ENCODE measurements around the gene ARHGAP6.
"Not testable (repeated sequence)": the region's sequence is repeated elsewhere in the genome, so short reads cannot be mapped to it uniquely, and the experiment has no call there.

The ARHGAP6 gene

DNA sequence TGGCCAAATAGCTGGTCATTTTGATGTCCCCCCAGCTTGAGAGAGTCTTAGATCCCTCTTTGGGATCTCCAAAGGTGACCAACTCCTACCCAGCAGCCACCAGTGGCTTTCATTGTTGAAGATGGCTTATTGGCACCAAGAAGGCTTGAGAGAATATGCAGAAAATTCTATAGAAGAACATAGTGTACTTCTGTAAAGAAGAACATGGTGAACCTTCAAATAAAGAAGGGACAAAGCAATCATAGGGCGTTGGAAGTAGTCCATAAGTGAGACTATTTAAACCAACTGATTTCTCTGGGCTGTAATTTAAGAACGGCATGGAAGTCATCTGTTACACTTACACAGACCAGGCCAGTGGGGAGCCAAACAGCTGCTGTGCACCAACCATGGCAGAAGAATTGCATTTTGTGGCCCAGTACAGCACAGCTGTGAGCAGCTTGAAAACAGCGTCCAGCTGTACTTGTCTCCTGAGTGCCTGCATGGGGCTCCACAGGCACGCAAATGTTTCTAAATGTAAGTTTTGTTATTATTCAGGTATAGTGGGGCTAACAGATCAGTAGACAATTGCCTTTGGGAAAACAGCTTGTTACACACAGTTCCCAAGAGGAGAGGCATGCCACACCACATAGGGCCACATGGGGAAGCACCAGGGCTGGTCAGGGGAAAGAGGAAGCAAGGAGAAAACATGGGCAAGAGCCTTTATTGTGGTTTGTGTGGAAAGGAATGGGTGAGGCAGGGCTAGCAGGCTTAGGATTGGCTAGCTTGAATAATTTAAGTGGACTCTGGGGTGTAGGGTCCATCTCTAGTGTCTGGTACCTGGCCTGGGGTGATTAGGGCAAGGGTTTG, 125.0 kb downstream of the ARHGAP6 start:
- H3K36me3 ChIP-seq (ENCODE audit: insufficient read depth, low read length): no peaks in the 10 kb centered on the region
- no peaks in the 10 kb centered on the region for H3K27me3 ChIP-seq (ENCODE audit: control insufficient read depth in 1 of 2, insufficient read depth in 2 of 2, low read length in 2 of 2)
- peaks cover 8% of the 10 kb centered on the region for H3K4me1 ChIP-seq (ENCODE audit: insufficient read depth, low read length)
- no peaks in the 10 kb centered on the region for H3K9me3 ChIP-seq (ENCODE audit: low read length)
- no peak overlapping the region for H3K9ac ChIP-seq (ENCODE audit: low read length)
- H3K27ac ChIP-seq (ENCODE audit: low read depth, low read length): no peak overlapping the region
- H3K4me3 ChIP-seq (ENCODE audit: low read depth in 1 of 2, low read length in 2 of 2): no peak overlapping the region

GRCh38 chrX:11537141-11537540, 128.6 kb downstream of the ARHGAP6 start:
- H3K4me3 ChIP-seq (ENCODE audit: low read depth in 1 of 2, low read length in 2 of 2): no peak overlapping the region
- H3K9me3 ChIP-seq (ENCODE audit: low read length): no peaks in the 10 kb centered on the region
- no peaks in the 10 kb centered on the region for H3K27me3 ChIP-seq (ENCODE audit: control insufficient read depth in 1 of 2, insufficient read depth in 2 of 2, low read length in 2 of 2)
- H3K27ac ChIP-seq (ENCODE audit: low read depth, low read length): peak overlapping the region; percentile 3
- H3K4me1 ChIP-seq (ENCODE audit: insufficient read depth, low read length): peaks cover 8% of the 10 kb centered on the region
- no peak overlapping the region for H3K9ac ChIP-seq (ENCODE audit: low read length)
- no peaks in the 10 kb centered on the region for H3K36me3 ChIP-seq (ENCODE audit: insufficient read depth, low read length)

- H3K36me3 ChIP-seq (ENCODE audit: insufficient read depth, low read length): no peaks in the 10 kb centered on the region
- H3K27ac ChIP-seq (ENCODE audit: low read depth, low read length): no peak overlapping the region
- H3K9me3 ChIP-seq (ENCODE audit: low read length): no peaks in the 10 kb centered on the region
- no peak overlapping the region for H3K4me3 ChIP-seq (ENCODE audit: low read depth in 1 of 2, low read length in 2 of 2)
- no peaks in the 10 kb centered on the region for H3K4me1 ChIP-seq (ENCODE audit: insufficient read depth, low read length)
- no peak overlapping the region for H3K9ac ChIP-seq (ENCODE audit: low read length)
- no peaks in the 10 kb centered on the region for H3K27me3 ChIP-seq (ENCODE audit: control insufficient read depth in 1 of 2, insufficient read depth in 2 of 2, low read length in 2 of 2)
These were observed 130.4 kb downstream of the ARHGAP6 start for GRCh38 chrX:11535156-11535919.

DNA sequence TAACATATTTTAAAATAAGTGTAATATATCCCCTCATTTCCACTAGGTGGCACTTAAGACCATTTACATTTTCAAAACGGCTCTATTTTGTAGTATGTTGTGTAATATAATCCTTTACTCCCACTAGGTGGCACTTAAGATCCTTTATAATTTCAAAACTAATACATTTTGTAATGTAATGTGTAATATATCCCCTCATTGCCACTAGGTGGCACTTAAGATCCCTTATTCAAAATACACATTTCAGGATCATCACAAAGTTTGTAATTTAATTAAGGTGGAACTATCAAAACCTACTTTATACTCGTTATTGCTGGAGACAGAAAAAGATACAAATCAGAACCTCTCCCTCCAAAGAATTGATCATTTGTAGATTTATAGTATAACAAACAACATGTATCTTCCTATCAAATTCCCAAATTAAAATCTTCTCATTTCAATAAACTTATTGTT, 132.5 kb downstream of the ARHGAP6 start:
- peaks cover 1% of the 10 kb centered on the region for H3K4me1 ChIP-seq (ENCODE audit: insufficient read depth, low read length)
- H3K27ac ChIP-seq (ENCODE audit: low read depth, low read length): no peak overlapping the region
- H3K9ac ChIP-seq (ENCODE audit: low read length): no peak overlapping the region
- H3K36me3 ChIP-seq (ENCODE audit: insufficient read depth, low read length): no peaks in the 10 kb centered on the region
- H3K4me3 ChIP-seq (ENCODE audit: low read depth in 1 of 2, low read length in 2 of 2): no peak overlapping the region
- H3K9me3 ChIP-seq (ENCODE audit: low read length): no peaks in the 10 kb centered on the region
- H3K27me3 ChIP-seq (ENCODE audit: control insufficient read depth in 1 of 2, insufficient read depth in 2 of 2, low read length in 2 of 2): no peaks in the 10 kb centered on the region

DNA sequence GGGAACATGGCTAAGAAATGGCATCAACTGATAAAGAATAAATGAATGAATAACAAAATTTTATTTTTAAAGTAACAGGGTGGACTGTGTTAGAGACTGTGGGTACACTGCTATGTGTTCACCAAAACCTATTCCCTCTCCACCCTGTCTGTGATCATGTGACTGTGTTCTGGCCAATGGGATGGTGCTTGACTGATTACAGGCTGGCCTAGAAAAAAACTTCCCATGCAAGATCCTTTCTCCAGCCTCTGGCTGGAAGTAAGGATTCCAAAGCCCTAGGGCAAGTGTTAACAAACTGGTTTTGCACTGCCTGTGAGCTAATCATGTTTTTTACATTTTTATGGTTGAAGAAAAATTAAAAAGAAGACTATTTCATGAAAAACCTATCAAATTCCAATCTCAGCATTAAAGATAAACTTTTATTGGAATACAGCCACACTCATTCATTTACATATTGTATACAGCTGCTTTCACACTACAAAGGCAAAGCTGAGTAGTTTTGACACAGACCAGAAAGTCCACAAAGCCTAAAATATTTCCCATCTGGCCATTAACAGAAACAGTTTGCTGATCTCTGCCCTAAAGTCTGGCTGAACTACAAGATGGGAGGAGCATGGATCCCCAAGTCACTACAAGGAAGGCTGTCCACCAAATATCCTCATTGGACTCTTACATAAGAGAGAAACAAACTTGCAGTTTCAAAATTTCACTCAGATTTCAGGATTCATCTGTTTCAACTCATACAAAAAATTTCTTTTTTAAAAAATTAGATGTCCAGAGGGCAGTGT, 133.2 kb downstream of the ARHGAP6 start:
- Histone ChIP-seq H3K4me1 (ENCODE audit: insufficient read depth, low read length) (peaks cover 4% of the 10 kb centered on the region), H3K4me3 (ENCODE audit: low read depth in 1 of 2, low read length in 2 of 2) (no peak overlapping the region), H3K27ac (ENCODE audit: low read depth, low read length) (no peak overlapping the region), H3K36me3 (ENCODE audit: insufficient read depth, low read length) (no peaks in the 10 kb centered on the region), H3K9me3 (ENCODE audit: low read length) (no peaks in the 10 kb centered on the region), H3K9ac (ENCODE audit: low read length) (no peak overlapping the region), H3K27me3 (ENCODE audit: control insufficient read depth in 1 of 2, insufficient read depth in 2 of 2, low read length in 2 of 2) (no peaks in the 10 kb centered on the region)

DNA sequence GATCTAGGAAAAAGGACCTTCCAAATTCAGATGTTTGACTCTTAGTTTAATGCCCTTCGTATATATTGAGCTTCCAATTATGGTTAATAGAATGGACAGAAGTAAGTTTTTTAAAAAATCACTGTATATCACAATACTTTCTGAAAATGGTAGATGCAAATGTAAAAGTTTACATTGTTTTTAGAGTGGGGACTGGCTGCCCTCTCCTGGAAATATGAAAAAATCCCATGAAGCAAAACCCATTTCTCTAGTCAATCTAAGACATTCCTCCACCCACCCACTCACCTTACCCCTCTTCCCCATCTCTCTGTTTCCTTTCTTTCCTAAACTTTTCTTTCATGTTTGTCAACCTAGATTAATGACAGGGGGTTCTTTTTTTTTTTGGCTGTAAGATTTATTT, 134.5 kb downstream of the ARHGAP6 start:
- no peak overlapping the region for H3K27ac ChIP-seq (ENCODE audit: low read depth, low read length)
- H3K4me1 ChIP-seq (ENCODE audit: insufficient read depth, low read length): peaks cover 4% of the 10 kb centered on the region
- no peaks in the 10 kb centered on the region for H3K9me3 ChIP-seq (ENCODE audit: low read length)
- no peaks in the 10 kb centered on the region for H3K27me3 ChIP-seq (ENCODE audit: control insufficient read depth in 1 of 2, insufficient read depth in 2 of 2, low read length in 2 of 2)
- H3K36me3 ChIP-seq (ENCODE audit: insufficient read depth, low read length): no peaks in the 10 kb centered on the region
- H3K4me3 ChIP-seq (ENCODE audit: low read depth in 1 of 2, low read length in 2 of 2): no peak overlapping the region
- H3K9ac ChIP-seq (ENCODE audit: low read length): no peak overlapping the region

GRCh38 chrX:11530621-11531020, 135.1 kb downstream of the ARHGAP6 start:
- Histone ChIP-seq H3K4me3 (ENCODE audit: low read depth in 1 of 2, low read length in 2 of 2) (no peak overlapping the region), H3K9me3 (ENCODE audit: low read length) (no peaks in the 10 kb centered on the region), H3K4me1 (ENCODE audit: insufficient read depth, low read length) (peaks cover 4% of the 10 kb centered on the region), H3K36me3 (ENCODE audit: insufficient read depth, low read length) (no peaks in the 10 kb centered on the region), H3K9ac (ENCODE audit: low read length) (no peak overlapping the region), H3K27me3 (ENCODE audit: control insufficient read depth in 1 of 2, insufficient read depth in 2 of 2, low read length in 2 of 2) (no peaks in the 10 kb centered on the region), H3K27ac (ENCODE audit: low read depth, low read length) (no peak overlapping the region)

DNA sequence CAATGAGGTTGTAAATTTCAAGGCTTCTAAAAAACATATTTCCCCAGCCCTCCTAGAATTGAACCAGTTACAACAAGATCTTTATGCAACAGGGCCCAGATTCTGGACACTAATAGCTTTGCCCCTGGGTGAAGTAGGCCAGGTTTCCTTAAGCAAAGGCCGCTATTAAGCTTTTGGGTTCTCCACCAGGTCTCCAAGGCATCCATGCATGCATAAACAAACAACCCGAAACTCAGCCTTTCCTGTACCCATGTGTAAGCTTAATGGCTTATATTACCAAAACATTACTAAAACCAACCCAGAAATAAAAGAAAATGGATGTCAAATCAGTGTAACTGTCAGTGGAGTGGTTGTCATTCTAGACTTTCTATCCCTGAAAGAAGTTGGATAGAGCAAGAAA, 137.1 kb downstream of the ARHGAP6 start:
- no peak overlapping the region for H3K9ac ChIP-seq (ENCODE audit: low read length)
- H3K4me1 ChIP-seq (ENCODE audit: insufficient read depth, low read length): peaks cover 4% of the 10 kb centered on the region
- no peak overlapping the region for H3K27ac ChIP-seq (ENCODE audit: low read depth, low read length)
- H3K36me3 ChIP-seq (ENCODE audit: insufficient read depth, low read length): no peaks in the 10 kb centered on the region
- H3K9me3 ChIP-seq (ENCODE audit: low read length): no peaks in the 10 kb centered on the region
- H3K4me3 ChIP-seq (ENCODE audit: low read depth in 1 of 2, low read length in 2 of 2): no peak overlapping the region
- no peaks in the 10 kb centered on the region for H3K27me3 ChIP-seq (ENCODE audit: control insufficient read depth in 1 of 2, insufficient read depth in 2 of 2, low read length in 2 of 2)

DNA sequence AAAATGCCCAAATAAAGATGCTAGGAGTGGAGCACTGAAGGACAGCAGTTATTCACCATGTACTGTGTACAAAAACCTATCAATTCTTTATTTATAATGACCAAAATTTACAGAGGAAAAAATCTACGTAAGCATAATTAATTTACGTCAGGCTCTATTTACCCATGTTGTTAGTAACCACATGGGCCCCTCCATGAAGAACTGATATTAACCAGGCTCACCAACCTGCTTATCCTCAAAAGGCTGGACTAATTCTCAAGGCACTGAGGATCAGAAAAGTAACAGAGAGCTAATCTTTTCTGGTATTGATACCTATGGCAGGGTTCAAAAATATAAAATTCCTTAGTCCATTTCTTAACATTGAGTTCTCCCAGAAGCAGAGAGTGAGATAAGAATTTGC, 140.0 kb downstream of the ARHGAP6 start:
- no peak overlapping the region for H3K4me3 ChIP-seq (ENCODE audit: low read depth in 1 of 2, low read length in 2 of 2)
- no peak overlapping the region for H3K9ac ChIP-seq (ENCODE audit: low read length)
- no peaks in the 10 kb centered on the region for H3K36me3 ChIP-seq (ENCODE audit: insufficient read depth, low read length)
- H3K9me3 ChIP-seq (ENCODE audit: low read length): no peaks in the 10 kb centered on the region
- H3K27ac ChIP-seq (ENCODE audit: low read depth, low read length): peak overlapping the region; percentile 24
- H3K27me3 ChIP-seq (ENCODE audit: control insufficient read depth in 1 of 2, insufficient read depth in 2 of 2, low read length in 2 of 2): no peaks in the 10 kb centered on the region
- H3K4me1 ChIP-seq (ENCODE audit: insufficient read depth, low read length): peaks cover 4% of the 10 kb centered on the region

DNA sequence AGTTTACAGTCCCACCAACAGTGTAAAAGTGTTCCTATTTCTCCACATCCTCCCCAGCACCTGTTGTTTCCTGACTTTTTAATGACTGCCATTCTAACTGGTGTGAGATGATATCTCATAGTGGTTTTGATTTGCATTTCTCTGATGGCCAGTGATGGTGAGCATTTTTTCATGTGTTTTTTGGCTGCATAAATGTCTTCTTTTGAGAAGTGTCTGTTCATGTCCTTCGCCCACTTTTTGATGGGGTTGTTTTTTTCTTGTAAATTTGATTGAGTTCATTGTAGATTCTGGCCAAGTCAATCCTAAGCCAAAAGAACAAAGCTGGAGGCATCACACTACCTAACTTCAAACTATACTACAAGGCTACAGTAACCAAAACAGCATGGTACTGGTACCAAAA, 146.5 kb downstream of the ARHGAP6 start:
- not testable (repeated sequence) for H3K36me3 ChIP-seq (ENCODE audit: insufficient read depth, low read length); H3K9me3 ChIP-seq (ENCODE audit: low read length); H3K27me3 ChIP-seq (ENCODE audit: control insufficient read depth in 1 of 2, insufficient read depth in 2 of 2, low read length in 2 of 2); H3K9ac ChIP-seq (ENCODE audit: low read length); H3K4me1 ChIP-seq (ENCODE audit: insufficient read depth, low read length); H3K4me3 ChIP-seq (ENCODE audit: low read depth in 1 of 2, low read length in 2 of 2); H3K27ac ChIP-seq (ENCODE audit: low read depth, low read length)

DNA sequence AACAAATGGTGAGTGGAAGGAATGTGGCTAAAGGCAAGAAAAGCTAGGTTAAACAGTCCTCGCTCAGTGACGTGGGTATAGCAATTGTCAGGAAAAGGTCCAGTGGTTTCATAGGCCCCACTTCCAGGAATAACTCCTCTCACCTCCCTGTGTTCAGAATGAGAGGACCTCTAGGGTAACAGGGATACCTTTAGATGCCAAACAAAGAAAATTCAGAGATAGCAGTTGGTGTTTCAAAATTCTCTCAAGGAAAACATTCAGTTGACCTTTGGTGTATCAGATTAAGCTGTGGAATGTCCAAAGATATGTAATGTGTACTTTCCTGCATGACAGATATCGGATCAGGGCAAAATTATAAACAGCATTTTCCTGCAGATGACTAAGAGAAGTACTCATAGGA, 155.9 kb downstream of the ARHGAP6 start:
- Histone ChIP-seq H3K27ac (ENCODE audit: low read depth, low read length) (no peak overlapping the region), H3K4me1 (ENCODE audit: insufficient read depth, low read length) (no peaks in the 10 kb centered on the region), H3K36me3 (ENCODE audit: insufficient read depth, low read length) (no peaks in the 10 kb centered on the region)

More for the DNA sequence above, 155.9 kb downstream of the ARHGAP6 start:
- Histone ChIP-seq H3K27me3 (ENCODE audit: control insufficient read depth in 1 of 2, insufficient read depth in 2 of 2, low read length in 2 of 2) (no peaks in the 10 kb centered on the region), H3K9ac (ENCODE audit: low read length) (no peak overlapping the region), H3K4me3 (ENCODE audit: low read depth in 1 of 2, low read length in 2 of 2) (no peak overlapping the region), H3K9me3 (ENCODE audit: low read length) (no peaks in the 10 kb centered on the region)
